IMR-90 (cell line): ENCODE measurements around the gene KRT80. TPM values are rescaled to one million over a fixed set of nuclear protein-coding genes. Genes with fewer than 3 reads are reported as not detected.

Source experiments
- ATAC-seq: fragments of 200-7000 bp; cut with Tn5 transposase; 2 replicates; pipeline ENCODE4 v1.9.1; 2020; ENCODE audit warnings: low read depth, mild to moderate bottlenecking, moderate library complexity
- BruUV-seq: library from RNA; stranded (reverse); fragments of 400-500 nt; replicated peaks from 2 replicates; lab custom pipeline; 2021; lab: Mats Ljungman, UMichigan
- CTCF ChIA-PET: fragments of 300-600 bp; formaldehyde crosslinking; extraction: SDS; loops from one replicate; lab custom pipeline; 2021; ENCODE audit warnings: antibody characterized with exemption; lab: Yijun Ruan, JAX
- POLR2A ChIA-PET: fragments of 300-600 bp; sonication (Branson Sonifier 250); formaldehyde crosslinking; loops from one replicate; lab custom pipeline; 2022; ENCODE audit warnings: antibody characterized with exemption; ENCODE audit not compliant: unreplicated experiment; lab: Charles Lee
- DNase-seq: peaks from one replicate; pipeline ENCODE4 v3.0.0; 2013
- H2AFZ ChIP-seq: replicated peaks from 2 replicates; pipeline ENCODE3; 2013; ENCODE audit warnings: low read length, mild to moderate bottlenecking; ENCODE audit not compliant: poor library complexity
- H2AK5ac ChIP-seq: 2 replicates; pipeline ENCODE4 v1.6.1; 2013; ENCODE audit warnings: low read depth, low read length, inconsistent platforms
- H2AK9ac ChIP-seq: replicated peaks from 2 replicates; pipeline ENCODE3; 2013; ENCODE audit warnings: mild to moderate bottlenecking, low read depth, low read length, moderate library complexity; ENCODE audit not compliant: poor library complexity
- H2BK120ac ChIP-seq: 2 replicates; pipeline ENCODE4 v1.6.1; 2013; ENCODE audit warnings: low read depth, low read length, inconsistent platforms
- H2BK15ac ChIP-seq: 3 replicates; pipeline ENCODE4 v1.6.1; 2013; ENCODE audit warnings: low read depth, low read length, inconsistent platforms
- H2BK20ac ChIP-seq: 2 replicates; pipeline ENCODE4 v1.6.1; 2013; ENCODE audit warnings: low read depth, mild to moderate bottlenecking, inconsistent platforms, low read length, moderate library complexity
- H2BK5ac ChIP-seq: 2 replicates; pipeline ENCODE4 v1.6.1; 2013; ENCODE audit warnings: mild to moderate bottlenecking, low read depth, low read length, inconsistent platforms; ENCODE audit not compliant: poor library complexity, severe bottlenecking
- H3K14ac ChIP-seq: replicated peaks from 2 replicates; pipeline ENCODE4 v1.6.1; 2013; ENCODE audit warnings: low read depth, low read length, inconsistent platforms
- H3K18ac ChIP-seq: 2 replicates; pipeline ENCODE4 v1.6.1; 2013; ENCODE audit warnings: low read depth, low read length, control low read depth
- H3K23ac ChIP-seq: 2 replicates; pipeline ENCODE4 v1.6.1; 2013; ENCODE audit warnings: low read depth, low read length, inconsistent platforms
- H3K27ac ChIP-seq: 2 replicates; pipeline ENCODE4 v1.5.1; 2013; ENCODE audit warnings: mild to moderate bottlenecking, control low read depth, low read length; ENCODE audit not compliant: insufficient read depth
- H3K27me3 ChIP-seq: 2 replicates; pipeline ENCODE4 v1.6.1; 2013; ENCODE audit warnings: low read length; ENCODE audit not compliant: control insufficient read depth, insufficient read depth
- H3K36me3 ChIP-seq: 2 replicates; pipeline ENCODE4 v1.6.1; 2013; ENCODE audit warnings: low read length, mixed read lengths; ENCODE audit not compliant: control insufficient read depth, insufficient read depth
- H3K4ac ChIP-seq: 2 replicates; pipeline ENCODE4 v1.6.1; 2013; ENCODE audit warnings: low read depth, low read length, inconsistent platforms
- H3K4me1 ChIP-seq: 2 replicates; pipeline ENCODE4 v1.6.1; 2013; ENCODE audit warnings: low read length, mixed read lengths; ENCODE audit not compliant: control insufficient read depth, insufficient read depth
- H3K4me2 ChIP-seq: 2 replicates; pipeline ENCODE4 v1.6.1; 2013; ENCODE audit warnings: low read depth, mild to moderate bottlenecking, control low read depth, low read length, moderate library complexity
- H3K4me3 ChIP-seq: 2 replicates; pipeline ENCODE4 v1.5.1; 2013; ENCODE audit warnings: low read depth, mild to moderate bottlenecking, control low read depth, low read length, moderate library complexity; ENCODE audit not compliant: insufficient read depth
- H3K56ac ChIP-seq: 2 replicates; pipeline ENCODE4 v1.6.1; 2013; ENCODE audit warnings: low read length, inconsistent platforms; ENCODE audit not compliant: insufficient read depth; ENCODE audit errors: extremely low read depth
- H3K79me1 ChIP-seq, 2 experiments: 2 replicates each; pipeline ENCODE4 v1.6.1; 2013; ENCODE audit warnings: low read length in 2 of 2, inconsistent platforms in 1 of 2, low read depth in 1 of 2
- H3K9ac ChIP-seq: 2 replicates; pipeline ENCODE4 v1.6.1; 2013; ENCODE audit warnings: low read depth, low read length, control low read depth
- H3K9me1 ChIP-seq: 2 replicates; pipeline ENCODE4 v1.6.1; 2013; ENCODE audit warnings: low read length, inconsistent platforms; ENCODE audit not compliant: insufficient read depth
- H3K9me3 ChIP-seq: 2 replicates; pipeline ENCODE4 v1.6.1; 2013; ENCODE audit warnings: low read length; ENCODE audit not compliant: control insufficient read depth, insufficient read depth
- H4K20me1 ChIP-seq: 2 replicates; pipeline ENCODE4 v1.6.1; 2013; ENCODE audit warnings: low read length, inconsistent platforms; ENCODE audit not compliant: insufficient read depth
- H4K5ac ChIP-seq: 2 replicates; pipeline ENCODE4 v1.6.1; 2013; ENCODE audit warnings: mild to moderate bottlenecking, low read depth, low read length, control low read depth
- H4K8ac ChIP-seq, 2 experiments: 2 replicates each; pipeline ENCODE4 v1.6.1; 2013; ENCODE audit warnings: low read depth in 2 of 2, low read length in 2 of 2, control low read depth in 1 of 2, inconsistent platforms in 1 of 2
- H4K91ac ChIP-seq: 2 replicates; pipeline ENCODE4 v1.6.1; 2013; ENCODE audit warnings: low read depth, low read length, inconsistent platforms; ENCODE audit not compliant: insufficient read depth
- FOS ChIP-seq: fragments of 150-350 bp; IDR thresholded peaks from 2 replicates; pipeline ENCODE4 v1.6.1; 2016; ENCODE audit warnings: low read depth, low read length
- POLR2A ChIP-seq: IDR thresholded peaks from 2 replicates; pipeline ENCODE4 v1.6.1; 2012; ENCODE audit warnings: mild to moderate bottlenecking, low read depth, low read length
- SMC3 ChIP-seq: fragments of 150-350 bp; IDR thresholded peaks from 2 replicates; pipeline ENCODE4 v1.6.1; 2016; ENCODE audit warnings: low read depth, mild to moderate bottlenecking, antibody characterized with exemption, low read length, moderate library complexity
- WGBS, 2 experiments: methylation state at CpG; one replicate each; pipeline versions ENCODE4 v1.1.5 to v1.1.7; 2013; ENCODE audit warnings: missing lambda C conversion rate in 2 of 2; ENCODE audit not compliant: insufficient read length in 1 of 2; ENCODE audit errors: extremely low coverage in 2 of 2; 5-methylcytosine and 5-hydroxymethylcytosine counted together
- dilution Hi-C: fragments of 300-500 bp; cut with HindIII; formaldehyde crosslinking; loops from one replicate; pipeline ENCODE4 v1.14.3; 2018; ENCODE audit warnings: low sequenced_read_pairs; ENCODE audit not compliant: unreplicated experiment
- in situ Hi-C: fragments of 300-500 bp; cut with MboI; formaldehyde crosslinking; loops from 3 replicates; pipeline ENCODE4 v1.14.3; 2019; ENCODE audit warnings: low sequenced_read_pairs, inconsistent platforms, mixed read lengths
- intact Hi-C: fragments of 100-400 bp; cut with micrococcal nuclease; formaldehyde crosslinking; loops from 2 replicates; pipeline ENCODE4 v1.10.0; 2022
- polyA plus RNA-seq, 3 experiments: library from polyadenylated mRNA; depleted of rRNA; stranded (reverse); fragments of >200 nt; gene quantifications; 2 replicates each; pipeline ENCODE4 v1.2.3, GENCODE V29; 2012; ENCODE audit warnings: low replicate concordance in 1 of 3
- total RNA-seq: library from RNA; depleted of rRNA; stranded (reverse); fragments of >200 nt; gene quantifications from 2 replicates; pipeline ENCODE4 v1.2.3, GENCODE V29; 2012
- TF ChIP-seq, protein P1 (sequence below): fragments of 150-350 bp; IDR thresholded peaks from 2 replicates; pipeline ENCODE4 v1.6.1; 2017; ENCODE audit warnings: mild to moderate bottlenecking, antibody characterized with exemption, low read length, low read depth

KRT80 gene
- total and polyA plus RNA-seq, 2 of the 4 experiments (the other 2 are of a cell fraction): 0.54 to 3.4 TPM

DNA sequence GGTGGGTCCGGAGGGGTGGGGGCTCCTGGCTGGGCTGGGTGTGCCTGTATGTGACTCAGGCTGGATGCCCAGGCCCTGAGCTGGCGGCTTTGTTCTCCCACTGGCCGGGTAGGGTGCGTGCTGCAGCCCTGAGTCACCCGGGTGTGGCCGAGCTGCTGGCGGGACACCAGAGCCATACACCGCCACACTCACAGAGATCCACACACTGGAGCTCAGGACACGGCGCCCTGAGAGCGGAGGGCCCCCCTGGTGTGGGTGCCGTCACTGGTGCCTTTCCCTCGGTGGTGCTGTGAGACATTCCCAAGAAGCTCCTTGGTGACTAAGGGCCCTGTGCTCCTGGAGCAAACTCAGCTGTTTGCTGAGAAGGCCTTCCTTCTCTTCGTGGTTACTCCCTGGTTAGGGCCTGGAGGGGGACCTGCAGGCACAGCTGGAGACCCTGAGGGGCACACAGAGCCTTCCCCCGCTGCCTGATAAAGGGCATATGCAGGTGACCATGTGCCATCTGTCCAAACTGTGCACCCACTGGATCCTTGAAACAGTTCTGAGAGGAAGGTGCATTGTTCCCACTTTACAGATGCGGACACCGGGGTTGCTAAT, 44.3 kb downstream of the KRT80 start (continued):
- TF ChIP-seq, protein P1, sequence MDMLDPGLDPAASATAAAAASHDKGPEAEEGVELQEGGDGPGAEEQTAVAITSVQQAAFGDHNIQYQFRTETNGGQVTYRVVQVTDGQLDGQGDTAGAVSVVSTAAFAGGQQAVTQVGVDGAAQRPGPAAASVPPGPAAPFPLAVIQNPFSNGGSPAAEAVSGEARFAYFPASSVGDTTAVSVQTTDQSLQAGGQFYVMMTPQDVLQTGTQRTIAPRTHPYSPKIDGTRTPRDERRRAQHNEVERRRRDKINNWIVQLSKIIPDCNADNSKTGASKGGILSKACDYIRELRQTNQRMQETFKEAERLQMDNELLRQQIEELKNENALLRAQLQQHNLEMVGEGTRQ: no peak
- peak; percentile 97 for TF ChIP-seq FOS

DNA sequence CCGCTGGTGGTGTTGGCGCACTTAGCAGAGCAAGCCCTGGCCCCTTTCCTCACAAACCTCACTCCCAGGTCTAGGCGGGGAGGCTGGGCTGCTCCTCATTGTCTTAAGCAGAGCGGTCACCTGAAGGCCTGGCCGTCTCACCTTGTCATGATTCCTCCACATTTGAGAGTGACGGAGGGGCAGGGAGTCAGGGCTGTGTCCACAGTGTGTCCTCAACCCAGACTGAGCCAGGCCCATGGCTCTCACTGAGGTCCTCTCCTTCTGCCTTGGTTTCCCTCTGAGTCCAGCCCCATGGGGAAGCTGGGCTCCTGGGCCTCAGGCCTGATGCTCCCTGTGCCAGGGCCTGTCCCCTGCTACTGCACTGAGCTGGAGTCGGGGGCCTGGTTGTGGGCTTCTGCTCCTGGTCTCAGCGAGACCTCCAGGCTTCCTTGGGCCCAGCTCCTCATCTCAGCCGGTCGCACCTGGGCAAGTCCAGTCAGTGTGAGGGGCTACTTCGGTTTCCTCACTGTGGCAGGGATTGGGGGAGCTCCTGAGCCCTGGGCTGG, 44.9 kb downstream of the KRT80 start:
- in situ Hi-C loops: loop anchor here (5.0 kb wide), 1 partner anchor 730 kb away; no protein-coding TSS in a partner anchor
- peak overlapping the region; percentile 96 for H3K27ac ChIP-seq

More for the DNA sequence above, 44.9 kb downstream of the KRT80 start:
- Histone ChIP-seq H4K91ac (peak overlapping the region; percentile 100), H3K4me3 (no peak overlapping the region), H3K4ac (peak overlapping the region; percentile 100), H3K79me1 (peaks cover 8 to 26% of the 10 kb centered on the region in 2 experiments; a peak in 3 of 4 replicates), H2BK120ac (peak overlapping the region; percentile 100), H3K18ac (peak overlapping the region; percentile 92), H3K14ac (peak overlapping the region; percentile 97), H3K9me3 (no peaks in the 10 kb centered on the region), H3K4me2 (no peak overlapping the region), H2AK5ac (peak overlapping the region; percentile 100), H4K5ac (peak overlapping the region; percentile 78), H3K23ac (peak overlapping the region; percentile 96), H3K56ac (peak overlapping the region; percentile 96), H4K20me1 (no peaks in the 10 kb centered on the region), H2AFZ (peak overlapping the region; percentile 74), H2BK20ac (peak overlapping the region; percentile 100), H3K27me3 (no peaks in the 10 kb centered on the region), H2BK5ac (peak overlapping the region; percentile 99), H4K8ac (peak overlapping the region; percentile 99 to 100), H2BK15ac (peak overlapping the region; percentile 100; the same call in 2 of the 3 replicates), H2AK9ac (peak overlapping the region; percentile 99), H3K9ac (peak overlapping the region; percentile 29), H3K4me1 (peaks cover 43% of the 10 kb centered on the region), H3K36me3 (no peaks in the 10 kb centered on the region), H3K9me1 (peaks cover 42% of the 10 kb centered on the region)
- dilution Hi-C loops (no loop called here), intact Hi-C loops (loop anchor here (5.0 kb wide), 1 partner anchor 835 kb away; no protein-coding TSS in a partner anchor)
- DNase-seq (no peak), ATAC-seq (peak; percentile 3)
- TF ChIP-seq POLR2A: 0 out of 2 replicates have a peak, but pooled peaks have one; percentile 33
- no peak for TF ChIP-seq SMC3
- 61% methylated on average over 8 of the region's 11 CpGs; no CpG with 5 or more reads in 1 of the 2 experiments for WGBS, 2 experiments
- ChIA-PET POLR2A (no interaction called here), CTCF (interaction anchor here (0.6 to 1.3 kb wide), 4 partner anchors 10 to 733 kb away, joined by 3 to 4 read pairs (median 3); no protein-coding TSS in a partner anchor)
- no TSS peak for BruUV-seq
